Erythroblast (primary cell): Measurements from ENCODE around the gene ARL1.

Source experiments
- GATA1 ChIP-seq: IDR thresholded peaks from 2 replicates; pipeline ENCODE4 v1.6.1; 2011; ENCODE audit warnings: low read depth, mild to moderate bottlenecking, control low read depth, low read length, moderate library complexity
- POLR2A ChIP-seq: IDR thresholded peaks from 2 replicates; pipeline ENCODE4 v1.6.1; 2011; ENCODE audit warnings: mild to moderate bottlenecking, low read length

DNA sequence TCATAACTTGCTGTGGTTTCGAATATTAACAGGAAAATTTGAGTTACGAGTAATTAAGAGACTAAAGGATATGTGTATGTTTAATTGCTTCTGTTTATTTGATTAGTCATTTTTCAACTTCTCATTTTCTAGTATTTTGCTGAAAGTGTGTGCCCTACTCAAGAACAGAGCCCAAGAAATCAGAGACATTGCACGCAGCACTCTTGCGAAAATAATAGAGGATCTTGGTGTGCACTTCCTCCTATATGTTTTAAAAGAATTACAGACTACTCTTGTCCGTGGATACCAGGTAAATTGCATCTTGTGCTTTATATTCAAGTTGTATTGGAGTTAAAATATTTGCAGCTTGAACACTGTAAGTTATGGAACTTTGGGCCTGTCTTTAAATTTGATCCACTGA is 50.8 kb downstream of the ARL1 start:
- TF ChIP-seq POLR2A (no peak), GATA1 (no peak)
